Testis (tissue), 3 donors: ENCODE data around the gene NEK5. TPM values are rescaled to one million over a fixed set of nuclear protein-coding genes. Genes with fewer than 3 reads are reported as not detected.
"Not testable (repeated sequence)": the region's sequence is repeated elsewhere in the genome, so short reads cannot be mapped to it uniquely, and the experiment has no call there.

Experiments used
- DNase-seq: peaks from one replicate; pipeline ENCODE4 v3.0.0-alpha.2; 2019
- H3K27ac ChIP-seq, 2 donors: fragments of 200-600 bp; sonication (generic); one replicate each; pipeline ENCODE4 v1.5.1; 2019
- H3K27me3 ChIP-seq: fragments of 200-600 bp; sonication (generic); one replicate; pipeline ENCODE4 v1.5.1; 2019
- H3K36me3 ChIP-seq: fragments of 200-600 bp; sonication (generic); one replicate; pipeline ENCODE4 v1.5.1; 2017; ENCODE audit warnings: low read depth; ENCODE audit errors: missing control alignments
- H3K4me1 ChIP-seq: fragments of 200-600 bp; sonication (generic); one replicate; pipeline ENCODE4 v1.5.1; 2019
- H3K4me3 ChIP-seq, 2 donors: fragments of 200-600 bp; sonication (generic); one replicate each; pipeline ENCODE4 v1.5.1; 2017 to 2019
- H3K9me3 ChIP-seq: fragments of 200-600 bp; sonication (generic); one replicate; pipeline ENCODE4 v1.5.1; 2017
- POLR2A ChIP-seq: fragments of 450-650 bp; IDR thresholded peaks from one replicate; pipeline ENCODE4 v1.6.1; 2017; ENCODE audit warnings: antibody characterized with exemption, mild to moderate bottlenecking, moderate library complexity
- WGBS, 2 donors: methylation state at CpG; one replicate each; pipeline ENCODE4 v1.1.5; 2018; 5-methylcytosine and 5-hydroxymethylcytosine counted together
- intact Hi-C: fragments of 100-400 bp; cut with DNase I; formaldehyde crosslinking; loops from one replicate; pipeline ENCODE4 v1.15.1; 2023; ENCODE audit warnings: low total_unique reads
- polyA plus RNA-seq: library from polyadenylated mRNA; stranded (reverse); fragments of 350-450 nt; fragmentation: Illumina TruSeq; extraction: RNeasy Lipid Tissue Mini Kit (QIAGEN cat#74804); gene quantifications from one replicate; pipeline ENCODE4 v1.2.3, GENCODE V29; 2014; ENCODE audit warnings: low read depth, low replicate concordance; ENCODE audit not compliant: insufficient read depth
- total RNA-seq, 2 donors: library from RNA; depleted of rRNA; stranded (reverse); fragments of >200 nt; gene quantifications; one replicate each; pipeline ENCODE4 v1.2.3, GENCODE V29; 2016
- TF ChIP-seq, protein P1 (sequence below), 3 experiments: fragments of 450-650 bp in 2 of 3; fragments of 200-600 bp in 1 of 3; sonication (generic) in 1 of 3; IDR thresholded peaks; one replicate each; pipeline ENCODE4 v1.5.1; 2016 to 2019; ENCODE audit warnings: antibody characterized with exemption in 3 of 3, mild to moderate bottlenecking in 2 of 3, moderate library complexity in 1 of 3

The NEK5 gene
- total and polyA plus RNA-seq, 3 donors from 2014 or later, result 9.2 to 17.3 (median 9.5) TPM

DNA sequence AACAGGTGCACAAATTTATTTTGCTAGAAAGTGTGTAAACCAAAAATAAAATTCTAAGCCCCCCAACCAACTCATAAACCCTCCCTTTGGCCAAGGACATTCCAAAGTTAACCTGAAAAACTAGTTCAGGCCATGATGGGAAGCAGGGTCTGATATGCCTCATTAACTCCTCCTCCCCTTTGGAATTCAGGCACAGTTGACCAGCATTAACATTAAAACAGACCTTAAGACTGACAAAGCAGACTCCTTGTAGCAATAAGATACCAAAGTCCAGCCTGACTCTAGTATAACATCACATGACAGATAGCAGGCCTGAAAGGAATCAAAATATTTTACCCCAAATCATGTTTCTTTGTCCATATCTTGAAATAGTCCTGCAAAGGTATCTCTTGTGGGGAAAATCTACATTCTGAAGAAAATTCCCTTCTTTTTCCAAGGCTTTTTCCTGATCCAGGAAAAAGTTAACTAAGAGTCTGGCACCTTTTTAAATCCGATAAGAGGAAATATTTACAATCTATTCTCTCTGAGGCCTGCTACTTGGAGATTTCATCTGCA, 19.7 kb downstream of the NEK5 start:
- TF ChIP-seq, protein P1, sequence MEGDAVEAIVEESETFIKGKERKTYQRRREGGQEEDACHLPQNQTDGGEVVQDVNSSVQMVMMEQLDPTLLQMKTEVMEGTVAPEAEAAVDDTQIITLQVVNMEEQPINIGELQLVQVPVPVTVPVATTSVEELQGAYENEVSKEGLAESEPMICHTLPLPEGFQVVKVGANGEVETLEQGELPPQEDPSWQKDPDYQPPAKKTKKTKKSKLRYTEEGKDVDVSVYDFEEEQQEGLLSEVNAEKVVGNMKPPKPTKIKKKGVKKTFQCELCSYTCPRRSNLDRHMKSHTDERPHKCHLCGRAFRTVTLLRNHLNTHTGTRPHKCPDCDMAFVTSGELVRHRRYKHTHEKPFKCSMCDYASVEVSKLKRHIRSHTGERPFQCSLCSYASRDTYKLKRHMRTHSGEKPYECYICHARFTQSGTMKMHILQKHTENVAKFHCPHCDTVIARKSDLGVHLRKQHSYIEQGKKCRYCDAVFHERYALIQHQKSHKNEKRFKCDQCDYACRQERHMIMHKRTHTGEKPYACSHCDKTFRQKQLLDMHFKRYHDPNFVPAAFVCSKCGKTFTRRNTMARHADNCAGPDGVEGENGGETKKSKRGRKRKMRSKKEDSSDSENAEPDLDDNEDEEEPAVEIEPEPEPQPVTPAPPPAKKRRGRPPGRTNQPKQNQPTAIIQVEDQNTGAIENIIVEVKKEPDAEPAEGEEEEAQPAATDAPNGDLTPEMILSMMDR (IDR thresholded peaks at IDR 0.05), result no peak
- TF ChIP-seq POLR2A, result no peak
- Histone ChIP-seq H3K27ac (no peak overlapping the region), H3K9me3 (no peaks in the 10 kb centered on the region), H3K27me3 (no peaks in the 10 kb centered on the region), H3K36me3 (no peaks in the 10 kb centered on the region), H3K4me3 (no peak overlapping the region), H3K4me1 (no peaks in the 10 kb centered on the region)
- 88 to 91% methylated on average over 1 of the region's 1 CpG for WGBS, 2 donors
- intact Hi-C loops, result no loop called here
- no peak for DNase-seq

- no peaks in the 10 kb centered on the region for H3K27me3 ChIP-seq
- no peaks in the 10 kb centered on the region for H3K9me3 ChIP-seq
- no peaks in the 10 kb centered on the region for H3K4me1 ChIP-seq
- 78 to 91% methylated on average over 1 of the region's 1 CpG for WGBS, 2 donors
- H3K4me3 ChIP-seq, result no peak overlapping the region
- TF ChIP-seq, protein P1 (IDR thresholded peaks at IDR 0.05), result no peak
- TF ChIP-seq POLR2A, result no peak
- H3K27ac ChIP-seq, result no peak overlapping the region
- DNase-seq, result no peak
- intact Hi-C loops, result no loop called here
- no peaks in the 10 kb centered on the region for H3K36me3 ChIP-seq
These were observed 23.0 kb downstream of the NEK5 start for GRCh38 chr13:52105841-52106240.

- H3K9me3 ChIP-seq, result no peaks in the 10 kb centered on the region
- TF ChIP-seq, protein P1 (IDR thresholded peaks at IDR 0.05), result no peak
- no peak for TF ChIP-seq POLR2A
- H3K4me3 ChIP-seq, result no peak overlapping the region
- H3K36me3 ChIP-seq, result no peaks in the 10 kb centered on the region
- WGBS, 2 donors, result 94 to 97% methylated on average over 1 of the region's 1 CpG
- H3K4me1 ChIP-seq, result no peaks in the 10 kb centered on the region
- intact Hi-C loops, result no loop called here
- no peak overlapping the region for H3K27ac ChIP-seq
- DNase-seq, result no peak
- H3K27me3 ChIP-seq, result no peaks in the 10 kb centered on the region
These were observed 24.2 kb downstream of the NEK5 start for GRCh38 chr13:52104624-52105023.

DNA sequence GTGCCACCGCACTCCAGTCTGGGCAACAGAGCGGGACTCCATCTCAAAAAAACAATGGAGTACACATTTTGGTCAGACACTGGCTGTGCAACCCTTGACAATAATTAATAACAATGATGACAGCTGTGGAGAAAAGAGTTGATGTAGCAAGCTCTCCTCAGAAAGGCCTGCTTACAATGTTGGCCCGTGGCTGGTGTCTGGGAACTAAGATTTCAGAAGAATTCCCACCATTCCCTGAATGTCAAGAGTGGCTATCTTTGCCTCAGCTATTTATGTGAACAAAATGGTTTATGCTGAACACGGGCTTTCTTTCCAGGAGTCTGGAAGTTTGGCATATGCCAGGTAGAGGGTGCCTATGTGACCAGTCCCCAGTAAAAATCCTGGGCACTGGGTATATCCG, 25.5 kb downstream of the NEK5 start:
- intact Hi-C loops, result no loop called here
- 93 to 98% methylated on average over 5 of the region's 5 CpGs for WGBS, 2 donors
- TF ChIP-seq POLR2A, result no peak
- TF ChIP-seq, protein P1 (IDR thresholded peaks at IDR 0.05), result no peak
- no peak for DNase-seq
- no peaks in the 10 kb centered on the region for H3K27me3 ChIP-seq
- no peaks in the 10 kb centered on the region for H3K36me3 ChIP-seq
- H3K4me3 ChIP-seq, result no peak overlapping the region
- no peaks in the 10 kb centered on the region for H3K4me1 ChIP-seq
- no peaks in the 10 kb centered on the region for H3K9me3 ChIP-seq
- no peak overlapping the region for H3K27ac ChIP-seq

- H3K27ac ChIP-seq, DNase-seq, H3K9me3 ChIP-seq, H3K4me3 ChIP-seq, intact Hi-C loops, H3K27me3 ChIP-seq, H3K36me3 ChIP-seq, H3K4me1 ChIP-seq: not testable (repeated sequence)
- WGBS, 2 donors, result 94 to 96% methylated on average over 3 of the region's 3 CpGs
These were observed 26.4 kb downstream of the NEK5 start for GRCh38 chr13:52102423-52102822.
